GM11168 (cell line): ENCODE measurements around the gene PRMT7.

ENCODE experiments used
- in situ Hi-C: fragments of 300-500 bp; cut with MboI; formaldehyde crosslinking; loops from one replicate; pipeline ENCODE4 v1.12.0; 2022; ENCODE audit warnings: low sequenced_read_pairs; ENCODE audit not compliant: unreplicated experiment

The PRMT7 gene, protein sequence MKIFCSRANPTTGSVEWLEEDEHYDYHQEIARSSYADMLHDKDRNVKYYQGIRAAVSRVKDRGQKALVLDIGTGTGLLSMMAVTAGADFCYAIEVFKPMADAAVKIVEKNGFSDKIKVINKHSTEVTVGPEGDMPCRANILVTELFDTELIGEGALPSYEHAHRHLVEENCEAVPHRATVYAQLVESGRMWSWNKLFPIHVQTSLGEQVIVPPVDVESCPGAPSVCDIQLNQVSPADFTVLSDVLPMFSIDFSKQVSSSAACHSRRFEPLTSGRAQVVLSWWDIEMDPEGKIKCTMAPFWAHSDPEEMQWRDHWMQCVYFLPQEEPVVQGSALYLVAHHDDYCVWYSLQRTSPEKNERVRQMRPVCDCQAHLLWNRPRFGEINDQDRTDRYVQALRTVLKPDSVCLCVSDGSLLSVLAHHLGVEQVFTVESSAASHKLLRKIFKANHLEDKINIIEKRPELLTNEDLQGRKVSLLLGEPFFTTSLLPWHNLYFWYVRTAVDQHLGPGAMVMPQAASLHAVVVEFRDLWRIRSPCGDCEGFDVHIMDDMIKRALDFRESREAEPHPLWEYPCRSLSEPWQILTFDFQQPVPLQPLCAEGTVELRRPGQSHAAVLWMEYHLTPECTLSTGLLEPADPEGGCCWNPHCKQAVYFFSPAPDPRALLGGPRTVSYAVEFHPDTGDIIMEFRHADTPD

DNA sequence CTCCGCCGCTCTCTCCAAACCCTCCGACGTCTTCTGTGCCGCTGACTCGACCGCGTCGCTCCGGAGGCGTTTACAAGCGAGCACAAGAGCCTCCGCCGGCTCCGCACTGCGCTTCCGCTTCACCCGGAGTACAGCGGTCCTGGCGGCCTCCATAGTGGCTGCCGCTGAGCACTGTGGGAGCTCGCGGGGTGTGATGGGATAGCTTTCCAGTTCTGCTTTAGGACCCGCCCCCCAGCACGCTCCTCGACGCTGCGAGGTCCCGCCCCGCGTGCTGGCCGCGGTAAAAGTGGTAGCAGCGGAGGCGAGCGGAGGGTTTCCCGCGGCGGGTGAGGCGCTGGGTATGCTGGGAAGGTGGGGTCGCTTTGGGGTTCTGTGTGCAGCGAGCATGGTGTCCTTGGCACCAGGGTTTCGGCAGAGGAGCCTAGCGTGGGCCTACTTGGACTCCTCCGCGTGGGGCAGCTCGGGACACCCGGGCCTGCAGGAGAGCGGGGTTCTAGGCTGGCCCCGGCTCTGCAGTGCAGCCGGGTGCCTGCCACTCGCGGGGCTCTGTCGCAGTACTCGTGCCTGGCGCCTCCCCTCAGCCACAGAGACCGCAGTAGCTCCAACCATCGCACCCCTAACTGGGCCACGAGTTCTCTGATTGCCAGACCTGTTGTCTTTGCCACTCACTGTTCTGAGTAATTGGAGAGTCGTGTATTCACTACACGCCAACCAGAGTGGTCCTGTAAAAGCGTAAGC is at the start of gene PRMT7, which contains the start of gene SLC7A6OS:
Gene PRMT7, plus strand, starts transcription at position 246 of the 738 bp plus-strand sequence. CDS start 4,961 bp downstream, outside the sequence.
Gene SLC7A6OS, minus strand, starts transcription at position 173 of the 738 bp plus-strand sequence. Its CDS starts 20 bp downstream, at position 153.
- in situ Hi-C loops: loop anchor here (5.0 kb wide), 1 partner anchor 54 kb away; no protein-coding TSS in a partner anchor

GRCh38 chr16:68263559-68264127 is 47.2 kb upstream of the PRMT7 start:
- in situ Hi-C loops: no loop called here

GRCh38 chr16:68264128-68265077 is 46.4 kb upstream of the PRMT7 start, which contains the start of gene SLC7A6:
SLC7A6 (plus strand) TSS chr16:68264526; CDS start chr16:68274727, 10,201 bp downstream.
- in situ Hi-C loops: no loop called here

DNA sequence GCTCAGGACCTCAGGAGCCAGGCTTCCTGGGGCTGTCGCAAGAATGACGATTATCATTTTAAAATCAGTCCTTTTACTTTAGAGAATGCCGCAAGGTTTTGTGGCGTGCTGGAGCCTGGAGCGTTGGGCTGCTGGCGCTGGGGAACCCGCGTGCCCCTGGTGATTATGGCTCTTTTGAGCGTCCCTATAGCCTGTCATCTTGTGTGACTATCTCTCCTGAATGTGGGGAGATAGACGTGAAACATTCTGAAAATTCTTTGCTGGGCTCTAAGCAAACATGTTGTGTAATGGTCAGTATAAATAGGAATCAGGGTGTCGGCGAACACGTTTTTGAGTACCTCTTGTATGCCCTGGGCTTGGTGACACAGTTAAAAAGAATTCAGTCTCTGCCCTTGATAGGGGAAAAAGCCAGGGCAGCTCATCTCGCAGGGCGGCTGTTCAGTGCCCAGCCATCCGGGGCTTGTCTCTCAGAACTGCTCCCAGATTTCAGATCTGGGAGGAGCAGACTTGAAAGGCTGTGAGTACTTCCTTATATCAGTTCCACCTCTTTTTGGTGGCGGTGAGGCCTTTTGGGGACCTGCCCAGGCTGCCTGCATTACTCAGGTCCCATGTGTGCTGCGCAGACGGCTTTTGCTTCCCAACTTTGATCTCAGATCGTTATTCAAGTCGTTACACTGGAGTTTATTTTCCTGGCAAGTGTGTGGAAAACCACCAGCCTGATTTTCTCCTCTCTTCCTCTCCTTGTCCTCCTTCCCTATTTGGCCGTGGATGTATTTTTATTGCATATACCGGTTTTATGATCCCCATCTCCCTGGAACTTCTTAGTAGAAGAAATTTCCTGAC is 45.5 kb upstream of the PRMT7 start:
- in situ Hi-C loops: no loop called here

DNA sequence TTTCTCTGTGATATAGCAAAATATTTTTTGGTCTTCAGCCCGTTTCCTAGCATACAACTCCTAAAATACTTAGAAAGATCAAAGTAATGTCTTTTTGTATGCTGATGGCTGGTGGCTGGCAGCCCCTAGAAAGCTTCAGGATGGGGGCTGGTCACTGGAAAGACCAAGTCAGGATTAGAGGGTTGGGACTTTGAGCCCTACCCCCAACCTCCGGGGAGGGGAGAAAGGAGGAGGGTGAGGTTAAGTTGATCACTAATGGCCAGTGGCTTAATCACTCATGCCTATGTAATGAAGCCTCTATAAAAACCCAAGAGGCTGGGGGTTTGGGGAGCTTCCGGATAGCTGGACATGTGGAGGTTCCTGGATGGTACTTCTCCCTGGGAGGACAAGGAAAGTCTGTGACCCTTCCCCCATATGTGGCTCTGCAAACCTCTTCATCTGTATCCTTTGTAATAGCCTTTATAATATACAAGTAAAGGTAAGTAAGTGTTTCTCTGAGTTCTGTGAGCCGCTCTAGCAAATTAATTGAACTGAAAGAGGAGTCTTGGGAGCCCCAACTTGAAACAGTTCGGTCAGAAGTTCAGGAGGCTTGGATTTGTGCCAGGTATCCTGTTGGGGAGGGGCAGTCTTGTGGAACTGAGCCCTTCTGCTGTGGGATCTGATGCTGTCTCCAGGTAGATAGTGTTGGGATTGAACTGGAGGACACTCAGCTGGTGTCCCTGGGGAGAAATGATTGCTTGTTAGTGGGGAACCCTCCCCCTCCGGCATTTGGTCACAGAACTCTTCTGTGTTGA is 43.0 kb upstream of the PRMT7 start:
- in situ Hi-C loops: no loop called here

DNA sequence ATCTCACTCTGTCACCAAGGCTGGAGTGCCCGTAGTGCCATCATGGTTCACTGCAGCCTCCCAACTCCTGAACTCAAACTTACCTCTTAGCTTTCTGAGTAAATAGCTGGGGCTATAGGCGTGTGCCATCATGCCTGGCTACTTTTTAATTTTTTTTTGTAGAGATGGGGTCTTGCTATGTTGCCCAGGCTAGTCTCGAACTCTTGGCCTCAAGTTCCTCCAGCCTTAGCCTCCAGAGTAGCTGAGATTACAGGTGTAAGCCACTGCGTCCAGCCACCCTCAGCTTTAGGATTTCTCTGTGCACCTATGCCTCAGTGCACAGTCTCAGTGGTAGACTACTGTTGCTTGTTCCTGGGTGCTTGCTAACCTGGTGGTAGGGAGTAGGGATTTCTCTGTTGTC is 41.0 kb upstream of the PRMT7 start:
- in situ Hi-C loops: no loop called here

- in situ Hi-C loops: no loop called here
Measured at GRCh38 chr16:68270353-68270752, 40.5 kb upstream of the PRMT7 start.

GRCh38 chr16:68272507-68273209 is 38.2 kb upstream of the PRMT7 start:
- in situ Hi-C loops: no loop called here

DNA sequence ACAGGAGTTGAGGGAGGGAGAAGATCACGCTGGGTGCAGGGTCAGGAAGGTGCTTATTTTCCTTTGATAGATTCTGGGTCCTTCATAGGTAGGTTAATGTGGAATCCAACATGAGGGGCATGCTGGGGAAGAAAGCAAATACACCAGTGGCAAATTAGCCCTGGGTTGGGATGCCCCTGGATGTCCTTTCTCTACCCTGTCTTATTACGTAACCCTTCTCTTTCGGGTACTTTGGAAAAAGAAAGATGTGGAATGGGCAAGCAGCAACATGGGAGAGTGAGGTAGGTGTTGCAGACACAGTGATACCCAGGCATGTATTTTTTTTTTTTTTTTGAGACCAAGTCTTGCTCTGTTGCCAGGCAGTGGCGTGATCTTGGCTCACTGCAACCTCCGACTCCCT is 37.4 kb upstream of the PRMT7 start:
- in situ Hi-C loops: no loop called here

DNA sequence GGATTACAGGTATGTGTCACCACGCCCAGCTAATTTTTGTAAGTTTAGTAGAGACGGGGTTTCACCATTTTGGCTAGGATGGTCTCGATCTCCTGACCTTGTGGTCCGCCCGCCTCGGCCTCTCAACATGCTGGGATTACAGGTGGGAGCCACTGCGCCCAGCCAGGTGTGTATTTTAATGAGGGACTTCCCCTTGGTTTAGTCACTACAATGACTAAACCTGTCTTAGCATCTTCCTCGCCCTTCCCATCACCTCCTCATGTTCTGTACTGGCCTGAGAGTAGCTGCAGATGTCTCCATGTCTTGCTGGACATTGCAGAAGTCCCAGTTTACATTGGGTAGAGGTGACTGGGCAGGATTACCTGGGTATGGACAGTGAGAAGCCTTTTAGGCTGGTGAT is 36.9 kb upstream of the PRMT7 start:
- in situ Hi-C loops: no loop called here

DNA sequence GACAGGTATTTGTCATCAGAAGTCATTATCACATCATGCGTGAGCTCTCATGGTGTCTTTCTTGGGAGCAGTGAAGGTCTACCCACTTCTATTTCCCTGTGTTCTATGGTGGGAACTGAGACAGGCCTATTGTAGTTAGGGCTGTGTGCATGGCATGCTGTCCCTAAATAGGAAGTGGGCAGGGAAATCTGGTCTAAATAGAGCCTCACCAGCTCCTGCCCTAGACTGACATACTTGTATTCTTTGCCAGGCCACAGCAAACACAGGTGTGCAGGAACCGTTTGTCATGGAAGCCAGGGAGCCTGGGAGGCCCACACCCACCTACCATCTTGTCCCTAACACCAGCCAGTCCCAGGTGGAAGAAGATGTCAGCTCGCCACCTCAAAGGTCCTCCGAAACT is 36.4 kb upstream of the PRMT7 start:
- in situ Hi-C loops: no loop called here

GRCh38 chr16:68275611-68276191 is 35.1 kb upstream of the PRMT7 start:
- in situ Hi-C loops: no loop called here

- in situ Hi-C loops: no loop called here
Measured at GRCh38 chr16:68276223-68276622, 34.6 kb upstream of the PRMT7 start.

GRCh38 chr16:68279726-68280558 is 30.9 kb upstream of the PRMT7 start:
- in situ Hi-C loops: no loop called here

GRCh38 chr16:68281368-68282063 is 29.3 kb upstream of the PRMT7 start:
- in situ Hi-C loops: no loop called here
